Hindlimb muscle (tissue), 1 donor: Measurements from ENCODE around the gene MYO16. TPM values are rescaled to one million over a fixed set of nuclear protein-coding genes. Genes with fewer than 3 reads are reported as not detected.
A peak's percentile ranks its signal among the peaks of the same experiment; 100 is the strongest.

Experiments
- DNase-seq: peaks from one replicate; pipeline ENCODE4 v3.0.0-alpha.2; 2013
- polyA plus RNA-seq: library from polyadenylated mRNA; unstranded; fragments of 120-200 nt; gene quantifications from one replicate; pipeline ENCODE4 v1.2.1, GENCODE V29; 2013; ENCODE audit not compliant: insufficient read length

MYO16 gene
- polyA plus RNA-seq, 1 donor, result 27.9 TPM

GRCh38 chr13:108667205-108667604 is 37.8 kb downstream of the MYO16 start:
- DNase-seq, result no peak

GRCh38 chr13:108669381-108669780 is 40.0 kb downstream of the MYO16 start:
- no peak for DNase-seq

GRCh38 chr13:108674346-108674745 is 44.9 kb downstream of the MYO16 start:
- no peak for DNase-seq

DNA sequence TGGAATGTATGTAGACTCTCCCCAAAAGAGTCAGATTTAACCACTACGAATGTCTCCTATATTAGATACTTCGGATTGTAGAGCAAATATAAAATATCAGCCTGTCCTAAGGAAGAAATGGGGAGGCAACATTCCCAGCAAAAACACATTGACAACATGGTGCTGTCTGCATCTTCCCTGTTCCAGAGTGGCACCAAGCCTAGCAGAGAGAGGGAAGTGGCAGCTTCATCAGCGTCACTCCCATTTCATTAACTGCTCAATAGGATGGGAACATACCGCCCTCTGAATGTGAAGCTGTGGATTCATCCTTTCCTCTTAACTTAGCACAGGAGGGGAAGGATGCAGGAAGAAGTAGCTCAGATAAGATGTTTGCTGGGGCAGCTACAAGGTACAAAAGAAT is 45.4 kb downstream of the MYO16 start:
- no peak for DNase-seq

DNA sequence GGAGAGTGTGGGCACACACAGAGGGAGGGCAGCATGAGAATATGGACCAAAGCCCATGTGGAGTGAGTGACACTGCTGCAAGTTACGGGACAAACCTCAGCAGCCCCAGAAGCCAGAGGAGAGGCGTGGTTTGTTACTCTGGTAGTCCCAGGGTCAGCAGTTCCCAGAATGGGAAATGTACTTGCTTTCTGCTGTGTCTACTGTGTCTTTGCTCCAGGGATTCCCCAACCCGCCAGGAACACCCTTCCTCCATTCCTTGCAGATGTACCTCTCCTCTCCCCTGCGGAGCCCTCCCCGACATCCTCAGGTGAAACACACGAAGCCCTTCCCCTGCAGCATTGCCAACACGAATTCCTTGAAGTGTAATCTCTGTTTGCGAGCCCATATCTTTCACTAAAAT is 47.2 kb downstream of the MYO16 start:
- no peak for DNase-seq

- DNase-seq, result no peak
Observed at GRCh38 chr13:108677806-108678205, 48.4 kb downstream of the MYO16 start.

DNA sequence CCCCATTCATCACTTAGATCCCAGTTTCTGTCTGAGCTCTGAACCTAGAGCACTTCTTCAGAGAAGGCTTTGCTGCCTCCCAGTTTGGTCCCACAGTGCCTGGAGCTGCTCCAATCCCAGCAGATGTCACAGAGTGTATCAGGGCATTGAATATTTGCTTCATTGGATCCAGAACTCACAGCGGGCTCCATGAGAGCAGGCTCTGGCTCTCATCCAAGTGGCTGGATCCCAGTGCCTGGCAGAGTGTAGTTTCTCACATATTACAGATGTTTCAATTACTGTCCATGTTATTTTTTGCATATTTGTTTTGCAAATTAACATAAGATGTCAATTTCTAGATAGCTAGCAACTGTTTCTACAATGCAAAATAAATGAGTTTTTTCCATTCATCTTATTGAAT is 50.6 kb downstream of the MYO16 start:
- DNase-seq, result no peak

DNA sequence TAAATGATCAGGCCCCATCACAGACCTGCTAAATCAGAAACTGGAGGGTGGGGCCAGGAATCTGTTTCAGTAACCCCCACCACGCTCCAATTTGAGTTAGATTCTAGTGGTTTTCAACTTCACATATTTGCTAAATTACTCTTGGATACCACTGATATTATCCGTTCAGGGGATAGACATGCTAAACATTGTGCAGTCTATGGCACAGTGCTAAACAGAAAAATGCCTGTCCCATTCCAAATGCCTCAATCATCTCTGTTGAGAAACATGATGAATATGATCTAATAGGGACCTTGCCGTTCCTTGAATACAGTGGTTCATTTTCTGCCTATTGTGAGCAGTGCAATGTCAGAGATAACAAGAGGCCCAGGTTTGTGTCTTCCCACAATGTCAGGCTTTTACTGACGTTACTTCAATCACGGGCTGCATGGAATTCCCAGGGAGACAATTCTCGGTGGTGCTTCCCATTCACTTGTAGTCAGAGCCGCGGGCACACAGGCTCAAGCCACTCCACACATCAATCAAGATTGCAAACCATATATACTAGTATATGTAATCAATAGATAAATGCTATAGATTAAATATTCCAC is 52.7 kb downstream of the MYO16 start:
- no peak for DNase-seq

DNA sequence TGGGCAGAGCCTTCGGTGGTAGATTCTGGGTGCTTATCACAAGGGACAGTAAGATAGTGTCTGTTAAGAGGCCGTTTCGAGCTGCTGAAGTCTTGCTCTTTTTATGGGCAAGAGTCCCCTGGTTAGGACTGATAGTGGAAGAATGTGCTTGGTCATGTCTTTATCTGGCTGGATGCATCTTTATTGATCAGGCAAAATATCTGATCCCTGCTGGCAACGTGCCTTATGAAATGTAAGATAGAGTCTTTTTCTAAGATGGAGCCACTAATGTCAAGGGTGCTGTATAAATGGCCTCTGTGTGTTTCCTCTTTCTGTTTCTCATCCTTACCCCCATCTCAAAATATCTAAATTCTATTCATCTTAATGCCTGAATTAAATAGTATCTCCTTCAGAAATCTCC is 53.3 kb downstream of the MYO16 start:
- DNase-seq, result no peak

DNA sequence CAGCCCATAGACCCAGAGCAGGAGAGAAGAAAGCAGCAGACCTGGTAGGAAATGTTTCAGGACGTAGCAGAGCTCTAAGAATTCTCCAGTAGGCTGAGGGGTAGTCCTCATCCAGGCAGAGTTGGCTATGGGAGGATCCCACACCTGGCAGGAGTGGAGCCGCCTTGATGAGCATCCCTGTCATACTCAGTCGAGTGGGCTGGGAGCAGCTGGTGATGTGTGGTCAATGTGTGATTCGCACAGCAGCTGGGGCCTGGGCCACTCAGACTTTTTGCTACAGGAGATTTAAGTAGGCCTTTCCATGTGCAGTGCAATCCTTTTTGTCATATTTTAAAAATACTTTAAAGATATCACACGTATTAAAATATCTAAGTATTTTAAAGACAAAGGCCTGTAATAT is 56.6 kb downstream of the MYO16 start:
- DNase-seq, result no peak

GRCh38 chr13:108690726-108691125 is 61.3 kb downstream of the MYO16 start:
- DNase-seq, result no peak

DNA sequence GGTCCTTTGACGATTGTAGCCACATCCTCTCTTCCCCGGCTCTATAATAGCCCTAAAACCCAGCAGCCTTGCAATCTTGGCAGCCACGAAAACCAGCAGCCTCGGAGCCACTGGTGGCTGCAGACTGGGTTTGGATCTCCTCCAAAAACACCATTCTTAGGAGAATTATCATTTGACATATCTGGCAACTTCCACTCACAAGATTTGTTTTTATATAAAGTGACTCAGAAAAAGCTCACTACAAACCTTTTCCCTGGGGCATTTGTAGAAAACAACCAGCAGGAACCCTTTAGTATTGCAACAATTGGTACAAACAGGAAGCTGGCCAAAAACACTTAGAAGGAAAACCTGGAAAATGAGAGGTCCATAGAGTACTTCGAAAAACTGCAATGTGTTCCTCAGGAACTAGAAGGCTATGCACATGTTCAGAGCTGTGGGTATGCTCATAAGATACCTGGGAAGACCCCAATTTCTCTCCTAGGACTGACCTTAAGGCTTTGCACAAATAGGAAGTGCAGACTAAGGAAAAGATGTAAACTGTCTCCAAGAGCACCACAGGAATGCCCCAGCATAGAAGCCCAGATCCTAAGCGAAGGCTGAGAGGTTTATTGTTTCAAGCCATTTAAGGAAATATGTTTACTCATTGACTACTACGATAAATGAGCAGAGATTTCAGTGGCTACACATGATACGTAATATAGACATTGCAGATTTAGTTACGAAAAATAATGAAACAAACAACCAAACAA is 71.2 kb downstream of the MYO16 start:
- no peak for DNase-seq

GRCh38 chr13:108702171-108702570 is 72.8 kb downstream of the MYO16 start:
- DNase-seq, result no peak

- no peak for DNase-seq
Observed at GRCh38 chr13:108705031-108705430, 75.6 kb downstream of the MYO16 start.

GRCh38 chr13:108707584-108707983 is 78.2 kb downstream of the MYO16 start:
- no peak for DNase-seq

DNA sequence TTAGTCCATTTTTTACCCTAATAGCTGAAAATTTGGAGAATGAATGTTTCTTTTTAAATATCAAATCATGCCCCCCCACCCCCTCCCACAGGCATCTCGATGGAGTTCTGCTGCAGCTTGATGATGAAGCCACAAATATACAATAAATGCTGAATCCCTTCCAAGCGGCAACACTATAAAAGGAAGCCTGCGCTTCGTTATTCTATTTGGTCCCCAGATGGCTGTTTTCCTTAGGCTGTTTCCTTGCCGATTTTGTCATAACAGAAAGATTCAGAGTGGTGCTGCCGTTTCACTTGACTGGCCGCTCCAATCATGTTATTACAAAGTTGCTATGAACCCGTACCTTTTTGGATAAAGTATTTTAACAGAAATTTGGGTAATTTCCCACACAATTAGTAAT is 79.5 kb downstream of the MYO16 start:
- DNase-seq, result peak; percentile 11

DNA sequence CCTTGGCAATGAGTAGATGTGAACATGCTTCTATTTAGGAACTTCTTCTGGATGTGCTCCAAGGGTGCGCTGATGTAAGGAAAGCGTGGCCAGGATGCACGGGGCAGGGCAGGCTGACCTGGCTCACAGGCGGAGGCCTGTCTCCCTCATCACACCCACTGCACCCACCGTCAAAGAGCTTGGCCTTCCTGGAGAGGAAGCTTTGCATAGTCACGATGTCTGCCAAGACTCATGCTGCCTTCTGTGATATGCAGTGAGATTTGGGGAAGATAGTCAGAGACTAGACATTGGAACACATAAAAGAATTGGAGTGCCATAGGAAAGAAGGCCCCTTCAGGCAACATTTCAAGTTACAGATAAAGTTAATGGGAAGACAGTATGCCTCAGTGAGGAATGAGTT is 82.0 kb downstream of the MYO16 start:
- no peak for DNase-seq

GRCh38 chr13:108725471-108725870 is 96.1 kb downstream of the MYO16 start:
- DNase-seq, result no peak

- no peak for DNase-seq
Observed at GRCh38 chr13:108728370-108728769, 99.0 kb downstream of the MYO16 start.

DNA sequence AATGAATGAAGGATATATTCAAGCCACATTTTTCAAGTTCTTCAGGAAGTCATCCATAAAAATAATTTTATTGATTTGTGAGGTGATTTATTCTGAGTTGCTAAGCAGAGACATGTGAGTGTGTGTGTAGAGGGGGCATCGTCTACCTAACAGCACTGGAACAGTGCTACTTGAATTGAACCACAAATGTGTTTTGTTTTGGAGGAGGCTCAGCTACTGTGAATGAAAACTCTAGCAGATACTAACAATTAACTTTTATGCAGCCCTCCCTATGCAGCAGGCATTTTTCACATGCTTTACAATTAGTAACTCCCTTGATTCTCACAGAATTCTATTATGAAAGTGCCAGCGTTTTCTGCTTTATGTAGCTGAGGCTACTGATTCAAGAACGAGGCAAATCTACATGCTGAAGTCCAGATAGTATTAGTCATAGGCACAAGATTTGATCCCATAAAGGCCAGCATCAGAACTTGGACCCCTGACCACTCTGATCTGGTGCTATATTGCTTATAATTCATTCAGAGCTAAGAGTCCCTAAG is 103.7 kb downstream of the MYO16 start:
- DNase-seq, result no peak

DNA sequence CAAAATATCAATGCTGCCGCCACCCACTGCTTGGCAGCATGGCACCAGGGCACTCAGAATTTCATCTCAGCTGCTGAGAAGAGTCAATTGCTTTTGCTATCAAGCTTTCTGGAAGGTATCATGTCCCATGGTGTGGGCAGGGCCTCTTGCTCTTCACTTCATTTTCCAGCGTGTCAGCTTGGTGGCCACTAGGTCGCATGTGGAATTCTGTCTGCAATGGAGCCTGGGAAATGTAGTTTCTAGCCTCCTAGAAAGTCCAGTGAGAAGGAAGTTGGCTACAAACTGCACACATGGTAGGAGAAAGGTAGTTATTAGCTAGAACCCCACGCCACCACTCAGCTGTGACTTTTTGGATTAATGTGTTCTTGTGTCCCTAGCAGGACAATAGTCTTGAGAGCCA is 105.3 kb downstream of the MYO16 start:
- DNase-seq, result no peak

- DNase-seq, result peak; percentile 77
Observed at GRCh38 chr13:108741930-108742329, 112.5 kb downstream of the MYO16 start.

- DNase-seq, result no peak
Observed at GRCh38 chr13:108742701-108743451, 113.5 kb downstream of the MYO16 start.

GRCh38 chr13:108743522-108743921 is 114.1 kb downstream of the MYO16 start:
- DNase-seq, result no peak
